Stimulated activated CD4-positive, alpha-beta T cell treated with anti-CD3 and anti-CD28 coated beads, Interleukin-4, amount 100 ng/mL, for 48 hours (primary cell): ENCODE data around the gene PDLIM4.

ENCODE experiments used
- DNase-seq, 2 donors: peaks; one replicate each; pipeline ENCODE4 v3.0.0-alpha.2; 2020; ENCODE audit warnings: low read depth in 2 of 2

Gene PDLIM4

DNA sequence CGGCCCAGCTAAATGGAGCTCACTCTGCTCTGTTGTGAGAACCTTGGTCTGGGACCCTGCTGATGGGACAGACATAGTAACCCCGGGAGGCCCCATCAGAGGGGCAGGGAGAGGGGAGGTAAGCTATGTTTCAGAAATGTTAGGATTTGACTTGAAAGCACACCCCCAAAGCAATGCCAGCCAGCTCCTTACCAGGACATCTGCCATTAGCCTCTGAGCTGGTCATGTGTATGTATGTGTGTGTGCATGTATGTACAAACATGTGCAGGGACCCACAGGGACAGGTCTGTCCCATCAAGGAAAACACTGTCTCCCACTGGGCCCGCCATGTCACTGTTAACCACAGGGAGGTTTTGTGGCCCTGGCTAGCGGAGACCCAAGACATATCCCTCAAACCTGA is 51.2 kb downstream of the PDLIM4 start:
- DNase-seq: no peak

DNA sequence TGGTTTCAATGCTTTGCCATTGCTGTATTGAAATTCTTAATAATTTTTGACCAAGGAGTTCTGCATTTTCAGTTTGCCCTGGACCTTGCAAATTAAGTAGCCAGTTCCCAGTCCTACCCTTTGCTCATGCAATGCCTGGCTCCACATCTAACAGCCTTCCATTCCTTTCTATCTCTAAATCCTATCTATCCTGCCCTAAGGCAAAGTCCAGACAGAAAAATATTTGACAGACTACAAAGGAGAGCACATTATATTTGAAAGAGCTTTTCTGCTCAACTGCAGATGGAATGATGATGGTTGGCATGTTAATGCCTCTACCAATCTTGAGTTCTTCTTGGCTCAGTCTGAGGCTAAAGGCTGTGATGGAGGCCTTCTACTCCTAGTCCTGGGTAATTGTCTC is 52.2 kb downstream of the PDLIM4 start:
- DNase-seq: no peak

DNA sequence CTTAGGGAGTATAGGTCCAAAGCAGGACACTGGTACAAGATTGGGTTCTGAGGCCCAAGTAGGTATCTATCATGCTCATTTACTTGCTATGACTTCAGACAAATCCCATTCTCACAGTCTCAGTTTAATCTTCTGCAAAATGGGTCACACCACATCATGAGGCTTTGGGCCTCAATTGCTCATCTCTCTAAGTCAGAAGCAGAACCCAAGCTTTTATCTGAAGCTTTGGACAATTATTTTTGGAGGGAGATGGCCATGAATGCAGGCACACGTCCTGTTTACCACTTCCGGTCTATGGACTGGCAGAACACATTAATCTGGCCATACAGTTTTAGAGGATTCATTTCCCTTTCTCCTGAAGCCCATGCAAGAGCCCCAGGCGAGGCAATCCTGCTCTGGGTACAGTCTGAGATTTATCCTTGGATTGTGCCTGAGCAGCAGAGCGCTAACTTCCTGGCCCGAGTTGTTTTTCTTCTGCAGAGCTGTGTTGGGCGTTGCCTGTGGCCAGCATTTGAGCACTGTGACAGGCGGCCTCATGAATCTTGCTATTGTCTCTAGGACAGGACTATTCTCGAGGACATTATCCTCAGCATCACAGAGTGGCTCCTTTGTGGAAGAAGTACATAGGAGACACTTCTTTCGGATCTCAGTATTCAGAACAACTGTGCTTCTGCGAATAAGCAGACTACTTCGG is 52.8 kb downstream of the PDLIM4 start:
- DNase-seq: no peak

DNA sequence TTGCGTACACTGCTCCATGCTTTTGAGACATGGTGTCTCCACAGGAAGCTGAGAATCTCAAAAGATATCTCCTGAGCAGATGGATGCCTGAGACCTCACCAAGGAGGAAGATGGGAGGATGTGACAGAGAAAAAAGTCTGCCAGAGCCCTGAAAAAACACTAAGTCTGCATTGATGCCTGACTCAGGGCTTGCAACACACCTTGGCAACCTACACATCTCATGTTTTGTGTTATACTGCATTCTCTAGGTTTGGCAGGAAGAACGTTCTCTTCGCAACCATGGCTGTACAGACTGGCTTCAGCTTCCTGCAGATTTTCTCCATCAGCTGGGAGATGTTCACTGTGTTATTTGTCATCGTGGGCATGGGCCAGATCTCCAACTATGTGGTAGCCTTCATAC is 55.9 kb downstream of the PDLIM4 start:
- no peak for DNase-seq

DNA sequence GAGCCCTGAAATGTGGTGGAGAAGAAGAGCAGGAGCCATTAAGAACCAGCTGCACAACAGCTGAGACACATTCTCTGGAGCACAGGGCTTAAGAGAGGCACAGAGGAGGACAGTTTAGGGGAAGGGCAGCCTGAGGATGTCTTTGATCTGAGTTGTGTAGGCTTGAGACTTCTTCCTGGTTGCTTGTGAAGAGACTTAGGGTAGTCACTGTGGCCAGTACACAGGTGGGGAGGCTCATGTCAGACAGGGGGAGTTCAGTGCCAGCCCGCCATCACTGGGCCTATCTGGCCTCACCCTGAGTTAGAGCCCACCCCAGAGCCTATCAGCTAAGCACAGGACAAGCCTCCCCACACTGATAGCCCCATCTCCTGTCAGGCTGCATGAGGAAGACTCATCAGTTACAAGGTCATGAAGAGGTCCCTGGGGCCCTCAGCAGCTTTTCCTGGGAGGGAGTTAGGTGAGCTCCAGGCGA is 56.5 kb downstream of the PDLIM4 start:
- DNase-seq: no peak

DNA sequence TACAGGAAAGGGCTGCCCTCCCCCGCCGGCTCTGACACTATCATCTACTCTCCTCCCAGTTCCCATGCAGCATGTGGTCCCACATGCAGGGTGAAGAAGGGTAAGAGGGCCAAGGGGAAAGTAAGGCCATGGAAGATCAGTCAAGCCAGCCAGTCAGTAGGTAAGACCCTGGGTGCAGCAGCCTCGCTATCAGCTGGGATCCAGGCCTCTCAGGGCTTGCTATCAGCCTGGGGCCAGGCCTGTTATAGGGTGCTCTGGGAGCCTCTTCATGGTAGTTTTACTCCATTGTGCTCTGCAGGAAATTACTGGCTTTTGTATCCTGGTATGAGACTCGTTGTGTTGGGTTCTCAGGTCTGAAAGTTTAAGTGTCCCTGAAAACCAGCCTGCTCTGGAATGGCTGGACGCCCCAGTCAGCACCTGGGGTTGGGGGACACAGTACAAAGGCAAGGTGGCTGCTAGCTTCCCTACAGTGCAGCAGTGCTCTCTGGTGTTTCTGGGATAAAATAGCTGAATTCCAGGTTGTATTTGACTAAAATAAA is 58.1 kb downstream of the PDLIM4 start:
- DNase-seq: no peak

DNA sequence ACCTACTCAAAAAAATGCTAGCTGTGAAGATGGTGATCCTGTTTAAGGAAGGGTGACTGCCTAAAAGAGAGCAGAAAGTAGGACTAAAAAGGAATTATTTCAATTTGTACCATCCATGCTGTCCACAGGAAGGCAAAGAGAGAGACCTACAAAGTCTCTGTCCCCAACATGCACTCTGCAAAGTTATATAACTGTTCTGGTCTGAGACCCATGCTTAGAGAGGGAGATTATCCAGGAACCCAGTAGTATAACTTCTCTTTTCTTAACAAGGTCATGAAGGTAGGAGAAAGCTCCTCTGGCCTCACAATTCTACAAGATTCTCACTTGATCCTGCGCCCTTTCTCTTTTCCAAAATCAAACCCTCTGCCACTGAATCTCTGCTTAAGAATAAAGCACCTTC is 62.5 kb downstream of the PDLIM4 start:
- no peak for DNase-seq

DNA sequence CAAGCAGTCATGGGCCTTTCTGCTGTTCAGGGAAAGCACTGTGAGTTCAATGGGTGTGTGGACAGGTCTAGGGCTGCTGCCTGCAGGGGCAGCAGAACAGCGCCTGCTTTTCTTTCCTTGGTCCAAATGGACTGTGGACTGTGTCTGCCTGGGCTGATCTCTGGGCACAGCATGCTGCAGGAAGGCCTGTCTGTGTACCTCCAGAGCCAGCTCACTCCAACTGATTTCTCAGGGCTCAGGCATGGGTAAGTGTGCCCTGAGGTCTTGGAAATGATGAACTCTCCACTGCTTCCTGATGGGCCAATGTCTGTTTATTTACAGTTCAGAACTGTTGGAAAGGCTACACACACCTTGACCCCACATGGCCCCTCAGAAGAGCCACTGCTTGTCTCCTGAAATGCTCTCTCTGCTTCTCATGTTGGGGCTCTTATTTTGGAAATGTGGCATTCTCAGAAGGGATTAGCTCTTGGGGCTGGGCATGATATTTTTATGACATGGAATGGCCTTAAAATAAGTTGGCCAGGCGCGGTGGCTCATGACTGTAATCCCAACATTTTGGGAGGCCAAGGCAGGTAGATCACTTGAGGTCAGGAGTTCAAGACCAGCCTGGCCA is 63.7 kb downstream of the PDLIM4 start:
- DNase-seq: no peak

DNA sequence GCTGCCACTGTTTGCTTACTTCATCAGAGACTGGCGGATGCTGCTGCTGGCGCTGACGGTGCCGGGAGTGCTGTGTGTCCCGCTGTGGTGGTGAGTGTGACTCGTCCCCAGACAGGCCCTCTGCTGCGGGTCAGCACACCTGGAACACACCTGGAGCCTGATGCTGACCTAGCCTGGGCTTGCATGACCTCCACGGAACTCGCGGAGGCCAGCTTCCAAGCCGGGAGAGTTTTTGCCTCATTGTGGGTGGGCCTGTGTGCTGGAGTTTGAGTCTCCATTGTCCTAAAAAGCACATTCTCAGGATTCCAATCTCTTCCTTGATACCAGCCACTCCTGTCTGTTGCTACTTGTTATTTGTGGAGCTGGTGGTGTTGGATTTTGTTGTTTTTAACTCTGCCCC is 64.8 kb downstream of the PDLIM4 start:
- no peak for DNase-seq
